Subcutaneous abdominal adipose tissue (tissue), 5 donors: Measurements from ENCODE around the gene SMIM7.

Experiments used
- H3K27ac ChIP-seq: one replicate; pipeline ENCODE4 v1.7.0; 2013; ENCODE audit warnings: low read depth, mild to moderate bottlenecking, inconsistent platforms, low read length, moderate library complexity
- H3K27me3 ChIP-seq, 5 donors: one replicate each; pipeline ENCODE4 v1.7.0; 2013; ENCODE audit warnings: low read length in 5 of 5, inconsistent platforms in 1 of 5; ENCODE audit not compliant: control insufficient read depth in 5 of 5, insufficient read depth in 4 of 5
- H3K36me3 ChIP-seq, 5 donors: one replicate each; pipeline ENCODE4 v1.7.0; 2013; ENCODE audit warnings: low read length in 5 of 5; ENCODE audit not compliant: control insufficient read depth in 5 of 5, insufficient read depth in 5 of 5
- H3K4me1 ChIP-seq, 5 donors: one replicate each; pipeline ENCODE4 v1.7.0; 2013; ENCODE audit warnings: low read length in 5 of 5, mild to moderate bottlenecking in 3 of 5, moderate library complexity in 1 of 5; ENCODE audit not compliant: control insufficient read depth in 5 of 5, insufficient read depth in 5 of 5
- H3K4me3 ChIP-seq, 5 donors: one replicate each; pipeline ENCODE4 v1.7.0; 2013; ENCODE audit warnings: low read length in 5 of 5, low read depth in 1 of 5
- H3K9ac ChIP-seq, 5 donors: one replicate each; pipeline ENCODE4 v1.7.0; 2013; ENCODE audit warnings: low read length in 5 of 5, mild to moderate bottlenecking in 4 of 5, moderate library complexity in 3 of 5
- H3K9me3 ChIP-seq, 5 donors: one replicate each; pipeline ENCODE4 v1.7.0; 2013; ENCODE audit warnings: low read length in 5 of 5; ENCODE audit not compliant: control insufficient read depth in 5 of 5
- donor health status: healthy.
- donor health status: healthy.
- donor health status: healthy.
- donor health status: healthy.
- donor health status: healthy.

The SMIM7 gene

GRCh38 chr19:16659832-16660708 lies at the start of gene SMIM7:
Gene SMIM7 (minus strand): TSS chr19:16660144. CDS start chr19:16660110, 34 bp downstream.
- Histone ChIP-seq H3K9ac (peak within 1 kb of the TSS; percentile 56 to 87 (median 82)), H3K9me3 (no peaks in the 10 kb centered on the region), H3K27ac (peak within 1 kb of the TSS; percentile 80), H3K27me3 (no peaks in the 10 kb centered on the region), H3K36me3 (peaks cover under 1 to 31% (median 27%) of the 10 kb centered on the region in 5 donors), H3K4me3 (peak within 1 kb of the TSS; percentile 92 to 98 (median 97)), H3K4me1 (peaks cover 3 to 38% (median 33%) of the 10 kb centered on the region in 5 donors)

DNA sequence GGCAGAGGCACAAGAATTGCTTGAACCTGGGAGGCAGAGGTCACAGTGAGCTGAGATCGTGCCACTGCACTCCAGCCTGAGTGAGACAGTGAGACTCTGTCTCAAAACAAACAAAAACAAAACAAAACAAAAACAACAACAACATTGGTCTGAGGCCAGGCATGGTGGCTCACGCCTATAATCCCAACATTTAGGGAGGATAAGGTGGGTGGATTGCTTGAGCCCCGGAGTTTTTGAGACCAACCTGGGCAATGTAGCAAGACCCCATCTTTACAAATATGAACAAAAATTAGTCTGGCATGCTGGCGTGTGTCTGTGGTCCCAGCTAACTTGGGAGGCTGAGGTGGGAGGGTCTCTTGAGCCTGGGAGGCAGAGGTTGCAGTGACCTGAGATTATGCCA lies 43.7 kb upstream of the SMIM7 start:
- Histone ChIP-seq H3K27ac (no peak overlapping the region), H3K9ac (no peak overlapping the region), H3K27me3 (no peaks in the 10 kb centered on the region), H3K4me3 (no peak overlapping the region), H3K4me1 (peaks cover 0 to 8% (median 6%) of the 10 kb centered on the region in 5 donors), H3K36me3 (no peaks in the 10 kb centered on the region), H3K9me3 (no peaks in the 10 kb centered on the region)

DNA sequence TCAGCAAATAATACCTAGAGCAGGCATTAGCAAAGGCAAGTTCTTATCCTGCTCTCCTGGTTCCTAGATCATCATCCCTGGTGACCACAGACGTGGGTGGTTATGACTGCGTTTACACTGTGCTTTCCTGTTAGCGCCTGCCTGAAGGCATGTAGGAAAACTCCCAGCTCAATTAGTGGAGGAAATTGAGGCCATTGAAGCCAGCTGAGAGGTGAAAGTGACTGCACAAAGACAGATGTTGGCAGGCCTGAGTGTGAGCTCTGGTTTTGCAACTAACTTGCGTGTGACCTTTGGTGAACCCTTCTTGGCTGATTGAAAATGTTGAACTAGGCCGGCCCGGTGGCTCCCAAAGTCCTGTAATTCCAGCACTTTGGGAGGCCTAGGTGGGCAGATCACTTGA lies 42.2 kb upstream of the SMIM7 start:
- Histone ChIP-seq H3K9me3 (no peaks in the 10 kb centered on the region), H3K27ac (no peak overlapping the region), H3K4me1 (peaks cover 0 to 8% (median 6%) of the 10 kb centered on the region in 5 donors), H3K9ac (peak overlapping the region in 1 of 5 donors; percentile 35), H3K27me3 (no peaks in the 10 kb centered on the region), H3K4me3 (no peak overlapping the region), H3K36me3 (no peaks in the 10 kb centered on the region)

GRCh38 chr19:16698914-16699313 lies 39.0 kb upstream of the SMIM7 start:
- Histone ChIP-seq H3K4me3 (no peak overlapping the region), H3K9me3 (no peaks in the 10 kb centered on the region), H3K27ac (no peak overlapping the region), H3K4me1 (peaks cover 0 to 8% (median 6%) of the 10 kb centered on the region in 5 donors), H3K9ac (no peak overlapping the region), H3K36me3 (no peaks in the 10 kb centered on the region), H3K27me3 (no peaks in the 10 kb centered on the region)

GRCh38 chr19:16688084-16688483 lies 28.1 kb upstream of the SMIM7 start:
- H3K9me3 ChIP-seq: peaks cover 0 to 3% (median 0%) of the 10 kb centered on the region in 5 donors
- H3K9ac ChIP-seq: no peak overlapping the region
- H3K27me3 ChIP-seq: no peaks in the 10 kb centered on the region
- no peaks in the 10 kb centered on the region for H3K4me1 ChIP-seq
- H3K27ac ChIP-seq: no peak overlapping the region
- H3K4me3 ChIP-seq: no peak overlapping the region
- H3K36me3 ChIP-seq: no peaks in the 10 kb centered on the region

- no peaks in the 10 kb centered on the region for H3K4me1 ChIP-seq
- no peaks in the 10 kb centered on the region for H3K27me3 ChIP-seq
- peaks cover 0 to 13% (median 11%) of the 10 kb centered on the region in 5 donors for H3K36me3 ChIP-seq
- no peak overlapping the region for H3K9ac ChIP-seq
- peaks cover 3 to 12% (median 7%) of the 10 kb centered on the region in 5 donors for H3K9me3 ChIP-seq
- no peak overlapping the region for H3K27ac ChIP-seq
- H3K4me3 ChIP-seq: no peak overlapping the region
These were observed 24.3 kb upstream of the SMIM7 start for GRCh38 chr19:16684216-16684615.

DNA sequence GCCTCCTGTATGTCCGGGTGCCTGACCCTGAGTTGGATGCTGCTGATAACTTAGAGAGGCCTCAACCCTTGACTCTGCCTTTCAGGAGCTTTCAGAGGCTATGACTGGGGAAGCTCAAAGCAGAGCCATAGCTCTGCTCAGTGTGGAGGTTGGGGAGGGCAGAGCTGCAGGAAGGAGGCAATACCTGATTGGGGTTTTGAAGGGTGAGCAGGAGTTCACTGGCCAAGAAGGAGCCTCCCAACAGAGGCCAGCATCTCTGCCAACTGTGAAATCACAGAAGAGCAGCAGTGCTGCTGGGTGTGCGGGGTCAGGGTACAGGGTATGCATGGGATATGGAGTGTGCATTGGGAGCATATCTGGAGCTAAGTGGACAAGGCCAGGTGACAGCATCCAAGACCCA lies 22.6 kb upstream of the SMIM7 start:
- H3K9ac ChIP-seq: no peak overlapping the region
- no peaks in the 10 kb centered on the region for H3K4me1 ChIP-seq

GRCh38 chr19:16679811-16680210 lies 19.9 kb upstream of the SMIM7 start:
- Histone ChIP-seq H3K9ac (no peak overlapping the region), H3K4me1 (no peaks in the 10 kb centered on the region), H3K27ac (no peak overlapping the region), H3K9me3 (peaks cover 3 to 12% (median 7%) of the 10 kb centered on the region in 5 donors), H3K4me3 (no peak overlapping the region), H3K36me3 (peaks cover 0 to 13% (median 11%) of the 10 kb centered on the region in 5 donors), H3K27me3 (no peaks in the 10 kb centered on the region)

More for the DNA sequence above, 22.6 kb upstream of the SMIM7 start:
- Histone ChIP-seq H3K9me3 (peaks cover 3 to 12% (median 7%) of the 10 kb centered on the region in 5 donors), H3K4me3 (no peak overlapping the region), H3K36me3 (peaks cover 0 to 13% (median 11%) of the 10 kb centered on the region in 5 donors), H3K27ac (no peak overlapping the region), H3K27me3 (no peaks in the 10 kb centered on the region)

DNA sequence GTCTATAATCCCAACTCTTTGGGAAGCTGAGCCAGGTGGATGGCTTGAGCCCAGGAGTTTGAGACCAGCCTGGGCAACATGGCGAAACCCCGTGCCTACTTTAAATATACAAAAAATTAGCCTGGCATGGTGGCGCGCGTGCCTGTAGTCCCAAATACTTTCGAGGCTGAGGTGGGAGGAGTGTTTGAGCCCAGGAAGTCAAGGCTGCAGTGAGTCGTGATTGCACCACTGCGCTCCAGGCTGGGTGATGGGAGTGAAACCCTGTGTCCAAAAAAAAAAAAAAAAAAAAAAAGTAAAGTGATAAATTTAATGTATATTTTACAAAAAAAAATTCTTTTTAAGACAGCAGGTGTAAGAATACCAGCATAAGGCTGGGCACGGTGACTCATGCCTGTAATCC lies 18.6 kb upstream of the SMIM7 start:
- no peaks in the 10 kb centered on the region for H3K4me1 ChIP-seq
- peaks cover 0 to 13% (median 11%) of the 10 kb centered on the region in 5 donors for H3K36me3 ChIP-seq
- no peak overlapping the region for H3K27ac ChIP-seq
- H3K9me3 ChIP-seq: peaks cover 3 to 12% (median 7%) of the 10 kb centered on the region in 5 donors
- no peak overlapping the region for H3K9ac ChIP-seq
- no peaks in the 10 kb centered on the region for H3K27me3 ChIP-seq
- no peak overlapping the region for H3K4me3 ChIP-seq

- Histone ChIP-seq H3K4me1 (no peaks in the 10 kb centered on the region), H3K27me3 (no peaks in the 10 kb centered on the region), H3K36me3 (peaks cover 0 to 12% (median 9%) of the 10 kb centered on the region in 5 donors), H3K27ac (no peak overlapping the region), H3K9ac (no peak overlapping the region), H3K9me3 (peaks cover 3 to 12% (median 7%) of the 10 kb centered on the region in 5 donors), H3K4me3 (no peak overlapping the region)
These were observed 17.1 kb upstream of the SMIM7 start for GRCh38 chr19:16677055-16677454.
